ENCODE results near the gene BLOC1S3. TPM values are rescaled to one million over a fixed set of nuclear protein-coding genes. Genes with fewer than 3 reads are reported as not detected.

BLOC1S3 gene
- total RNA-seq, 1 donor from 2014 or later, result 22.7 TPM

DNA sequence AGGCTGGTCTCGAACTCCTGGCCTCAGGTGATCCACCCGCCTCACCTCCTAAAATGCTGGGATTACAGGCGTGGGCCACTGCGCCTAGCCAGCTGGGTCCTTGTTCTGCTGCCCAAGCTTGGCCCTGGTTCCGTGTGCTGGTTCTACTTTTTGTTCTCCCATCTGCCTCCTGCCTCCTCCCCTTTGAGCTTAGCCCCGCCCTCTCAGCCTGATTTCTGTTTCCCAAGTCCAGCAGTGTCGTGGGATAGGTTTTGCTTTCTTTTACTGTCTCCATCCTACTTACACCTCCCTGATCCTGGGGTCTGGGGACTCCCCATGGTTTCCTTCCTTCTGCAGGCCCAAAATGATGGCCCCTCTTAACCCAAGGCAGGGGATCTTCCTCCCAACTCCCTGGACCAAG, 2.4 kb downstream of the BLOC1S3 start:
- TF ChIP-seq, protein P1, sequence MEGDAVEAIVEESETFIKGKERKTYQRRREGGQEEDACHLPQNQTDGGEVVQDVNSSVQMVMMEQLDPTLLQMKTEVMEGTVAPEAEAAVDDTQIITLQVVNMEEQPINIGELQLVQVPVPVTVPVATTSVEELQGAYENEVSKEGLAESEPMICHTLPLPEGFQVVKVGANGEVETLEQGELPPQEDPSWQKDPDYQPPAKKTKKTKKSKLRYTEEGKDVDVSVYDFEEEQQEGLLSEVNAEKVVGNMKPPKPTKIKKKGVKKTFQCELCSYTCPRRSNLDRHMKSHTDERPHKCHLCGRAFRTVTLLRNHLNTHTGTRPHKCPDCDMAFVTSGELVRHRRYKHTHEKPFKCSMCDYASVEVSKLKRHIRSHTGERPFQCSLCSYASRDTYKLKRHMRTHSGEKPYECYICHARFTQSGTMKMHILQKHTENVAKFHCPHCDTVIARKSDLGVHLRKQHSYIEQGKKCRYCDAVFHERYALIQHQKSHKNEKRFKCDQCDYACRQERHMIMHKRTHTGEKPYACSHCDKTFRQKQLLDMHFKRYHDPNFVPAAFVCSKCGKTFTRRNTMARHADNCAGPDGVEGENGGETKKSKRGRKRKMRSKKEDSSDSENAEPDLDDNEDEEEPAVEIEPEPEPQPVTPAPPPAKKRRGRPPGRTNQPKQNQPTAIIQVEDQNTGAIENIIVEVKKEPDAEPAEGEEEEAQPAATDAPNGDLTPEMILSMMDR (IDR thresholded peaks at IDR 0.05; ENCODE audit: unreplicated experiment), result no peak
- Mint-ChIP-seq H3K4me3 (ENCODE audit: unreplicated experiment) (peak overlapping the region; percentile 85), H3K27me3 (ENCODE audit: unreplicated experiment) (peaks cover 12% of the 10 kb centered on the region), H3K9me3 (ENCODE audit: unreplicated experiment) (no peaks in the 10 kb centered on the region), H3K4me1 (ENCODE audit: unreplicated experiment) (peaks cover 33% of the 10 kb centered on the region), H3K27ac (ENCODE audit: unreplicated experiment) (peak overlapping the region; percentile 52), H3K36me3 (ENCODE audit: low read depth, unreplicated experiment) (peaks cover 17% of the 10 kb centered on the region)
- no peak for DNase-seq (ENCODE audit: low spot score)

GRCh38 chr19:45182758-45183157, 4.2 kb downstream of the BLOC1S3 start:
- Mint-ChIP-seq H3K4me3 (ENCODE audit: unreplicated experiment) (peak overlapping the region; percentile 35), H3K27me3 (ENCODE audit: unreplicated experiment) (peaks cover 14% of the 10 kb centered on the region), H3K27ac (ENCODE audit: unreplicated experiment) (no peak overlapping the region), H3K9me3 (ENCODE audit: unreplicated experiment) (no peaks in the 10 kb centered on the region), H3K4me1 (ENCODE audit: unreplicated experiment) (peaks cover 28% of the 10 kb centered on the region), H3K36me3 (ENCODE audit: low read depth, unreplicated experiment) (peaks cover 17% of the 10 kb centered on the region)
- TF ChIP-seq, protein P1 (IDR thresholded peaks at IDR 0.05; ENCODE audit: unreplicated experiment), result no peak
- no peak for DNase-seq (ENCODE audit: low spot score)

- no peak overlapping the region for H3K4me3 Mint-ChIP-seq (ENCODE audit: unreplicated experiment)
- peaks cover 10% of the 10 kb centered on the region for H3K27me3 Mint-ChIP-seq (ENCODE audit: unreplicated experiment)
- H3K4me1 Mint-ChIP-seq (ENCODE audit: unreplicated experiment), result peaks cover 23% of the 10 kb centered on the region
- TF ChIP-seq, protein P1 (IDR thresholded peaks at IDR 0.05; ENCODE audit: unreplicated experiment), result no peak
- DNase-seq (ENCODE audit: low spot score), result no peak
- H3K36me3 Mint-ChIP-seq (ENCODE audit: low read depth, unreplicated experiment), result peaks cover 12% of the 10 kb centered on the region
- H3K27ac Mint-ChIP-seq (ENCODE audit: unreplicated experiment), result no peak overlapping the region
- no peaks in the 10 kb centered on the region for H3K9me3 Mint-ChIP-seq (ENCODE audit: unreplicated experiment)
Observed at GRCh38 chr19:45184115-45184514, 5.5 kb downstream of the BLOC1S3 start.

DNA sequence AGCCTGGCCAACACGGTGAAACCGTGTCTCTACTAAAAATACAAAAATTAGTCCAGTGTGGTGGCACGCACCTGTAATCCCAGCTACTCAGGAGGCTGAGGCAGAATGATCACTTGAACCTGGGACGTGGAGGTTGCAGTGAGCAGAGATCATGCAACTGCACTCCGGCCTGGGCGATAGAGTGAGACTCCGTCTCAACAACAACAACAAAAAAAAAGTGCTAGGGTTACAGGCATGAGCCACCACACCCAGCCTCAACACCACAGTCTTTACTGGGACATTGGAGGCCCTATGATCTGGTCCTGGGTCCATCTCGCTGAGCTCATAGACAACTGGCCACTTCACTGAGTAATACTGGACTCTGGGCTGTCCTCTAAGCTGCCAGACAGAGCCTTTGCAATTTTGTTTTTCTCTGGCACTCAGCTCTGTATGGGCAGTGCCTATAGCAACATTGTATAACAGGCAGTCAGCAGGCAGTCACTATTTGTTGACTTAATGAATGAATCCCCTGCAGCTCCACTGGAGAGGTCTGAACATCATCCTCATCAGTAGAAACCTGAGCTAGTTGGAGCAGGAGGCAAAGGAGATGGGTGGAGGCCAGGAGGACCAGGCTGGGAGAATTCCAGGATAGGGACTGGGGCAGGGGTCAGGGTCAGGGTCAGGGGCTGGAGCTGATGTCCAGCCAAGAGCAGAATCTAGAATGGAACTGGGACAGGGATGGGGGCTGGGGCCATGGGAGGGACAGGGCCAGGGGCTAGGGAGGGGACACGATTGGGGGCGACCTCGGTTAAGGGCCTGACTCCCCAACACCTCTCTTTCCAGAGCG, 8.1 kb downstream of the BLOC1S3 start:
- H3K36me3 Mint-ChIP-seq (ENCODE audit: low read depth, unreplicated experiment), result peaks cover 4% of the 10 kb centered on the region
- H3K27ac Mint-ChIP-seq (ENCODE audit: unreplicated experiment), result no peak overlapping the region
- H3K4me1 Mint-ChIP-seq (ENCODE audit: unreplicated experiment), result peaks cover 6% of the 10 kb centered on the region
- no peaks in the 10 kb centered on the region for H3K9me3 Mint-ChIP-seq (ENCODE audit: unreplicated experiment)
- no peak for DNase-seq (ENCODE audit: low spot score)
- TF ChIP-seq, protein P1 (IDR thresholded peaks at IDR 0.05; ENCODE audit: unreplicated experiment), result no peak
- H3K4me3 Mint-ChIP-seq (ENCODE audit: unreplicated experiment), result no peak overlapping the region
- peaks cover 5% of the 10 kb centered on the region for H3K27me3 Mint-ChIP-seq (ENCODE audit: unreplicated experiment)

- Mint-ChIP-seq H3K36me3 (ENCODE audit: low read depth, unreplicated experiment) (peaks cover 4% of the 10 kb centered on the region), H3K27ac (ENCODE audit: unreplicated experiment) (no peak overlapping the region), H3K4me3 (ENCODE audit: unreplicated experiment) (no peak overlapping the region), H3K4me1 (ENCODE audit: unreplicated experiment) (peaks cover 6% of the 10 kb centered on the region), H3K27me3 (ENCODE audit: unreplicated experiment) (peaks cover 5% of the 10 kb centered on the region), H3K9me3 (ENCODE audit: unreplicated experiment) (no peaks in the 10 kb centered on the region)
- DNase-seq (ENCODE audit: low spot score), result no peak
- TF ChIP-seq, protein P1 (IDR thresholded peaks at IDR 0.05; ENCODE audit: unreplicated experiment), result peak; percentile 74
Observed at GRCh38 chr19:45187421-45188100, 9.0 kb downstream of the BLOC1S3 start.

Data from endothelial cell (in vitro differentiated cells).